IMR-90 (cell line): ENCODE results near the gene LHFPL6. TPM values are rescaled to one million over a fixed set of nuclear protein-coding genes. Genes with fewer than 3 reads are reported as not detected.

ENCODE experiments used
- ATAC-seq: fragments of 200-7000 bp; cut with Tn5 transposase; 2 replicates; pipeline ENCODE4 v1.9.1; 2020; ENCODE audit warnings: low read depth, mild to moderate bottlenecking, moderate library complexity
- BruUV-seq: library from RNA; stranded (reverse); fragments of 400-500 nt; replicated peaks from 2 replicates; lab custom pipeline; 2021; lab: Mats Ljungman, UMichigan
- CTCF ChIA-PET: fragments of 300-600 bp; formaldehyde crosslinking; extraction: SDS; loops from one replicate; lab custom pipeline; 2021; ENCODE audit warnings: antibody characterized with exemption; lab: Yijun Ruan, JAX
- POLR2A ChIA-PET: fragments of 300-600 bp; sonication (Branson Sonifier 250); formaldehyde crosslinking; loops from one replicate; lab custom pipeline; 2022; ENCODE audit warnings: antibody characterized with exemption; ENCODE audit not compliant: unreplicated experiment; lab: Charles Lee
- DNase-seq: peaks from one replicate; pipeline ENCODE4 v3.0.0; 2013
- H2AFZ ChIP-seq: replicated peaks from 2 replicates; pipeline ENCODE3; 2013; ENCODE audit warnings: low read length, mild to moderate bottlenecking; ENCODE audit not compliant: poor library complexity
- H2AK5ac ChIP-seq: 2 replicates; pipeline ENCODE4 v1.6.1; 2013; ENCODE audit warnings: low read depth, low read length, inconsistent platforms
- H2AK9ac ChIP-seq: replicated peaks from 2 replicates; pipeline ENCODE3; 2013; ENCODE audit warnings: mild to moderate bottlenecking, low read depth, low read length, moderate library complexity; ENCODE audit not compliant: poor library complexity
- H2BK120ac ChIP-seq: 2 replicates; pipeline ENCODE4 v1.6.1; 2013; ENCODE audit warnings: low read depth, low read length, inconsistent platforms
- H2BK15ac ChIP-seq: 3 replicates; pipeline ENCODE4 v1.6.1; 2013; ENCODE audit warnings: low read depth, low read length, inconsistent platforms
- H2BK20ac ChIP-seq: 2 replicates; pipeline ENCODE4 v1.6.1; 2013; ENCODE audit warnings: low read depth, mild to moderate bottlenecking, inconsistent platforms, low read length, moderate library complexity
- H2BK5ac ChIP-seq: 2 replicates; pipeline ENCODE4 v1.6.1; 2013; ENCODE audit warnings: mild to moderate bottlenecking, low read depth, low read length, inconsistent platforms; ENCODE audit not compliant: poor library complexity, severe bottlenecking
- H3K14ac ChIP-seq: replicated peaks from 2 replicates; pipeline ENCODE4 v1.6.1; 2013; ENCODE audit warnings: low read depth, low read length, inconsistent platforms
- H3K18ac ChIP-seq: 2 replicates; pipeline ENCODE4 v1.6.1; 2013; ENCODE audit warnings: low read depth, low read length, control low read depth
- H3K23ac ChIP-seq: 2 replicates; pipeline ENCODE4 v1.6.1; 2013; ENCODE audit warnings: low read depth, low read length, inconsistent platforms
- H3K27ac ChIP-seq: 2 replicates; pipeline ENCODE4 v1.5.1; 2013; ENCODE audit warnings: mild to moderate bottlenecking, control low read depth, low read length; ENCODE audit not compliant: insufficient read depth
- H3K27me3 ChIP-seq: 2 replicates; pipeline ENCODE4 v1.6.1; 2013; ENCODE audit warnings: low read length; ENCODE audit not compliant: control insufficient read depth, insufficient read depth
- H3K36me3 ChIP-seq: 2 replicates; pipeline ENCODE4 v1.6.1; 2013; ENCODE audit warnings: low read length, mixed read lengths; ENCODE audit not compliant: control insufficient read depth, insufficient read depth
- H3K4ac ChIP-seq: 2 replicates; pipeline ENCODE4 v1.6.1; 2013; ENCODE audit warnings: low read depth, low read length, inconsistent platforms
- H3K4me1 ChIP-seq: 2 replicates; pipeline ENCODE4 v1.6.1; 2013; ENCODE audit warnings: low read length, mixed read lengths; ENCODE audit not compliant: control insufficient read depth, insufficient read depth
- H3K4me2 ChIP-seq: 2 replicates; pipeline ENCODE4 v1.6.1; 2013; ENCODE audit warnings: low read depth, mild to moderate bottlenecking, control low read depth, low read length, moderate library complexity
- H3K4me3 ChIP-seq: 2 replicates; pipeline ENCODE4 v1.5.1; 2013; ENCODE audit warnings: low read depth, mild to moderate bottlenecking, control low read depth, low read length, moderate library complexity; ENCODE audit not compliant: insufficient read depth
- H3K56ac ChIP-seq: 2 replicates; pipeline ENCODE4 v1.6.1; 2013; ENCODE audit warnings: low read length, inconsistent platforms; ENCODE audit not compliant: insufficient read depth; ENCODE audit errors: extremely low read depth
- H3K79me1 ChIP-seq, 2 experiments: 2 replicates each; pipeline ENCODE4 v1.6.1; 2013; ENCODE audit warnings: low read length in 2 of 2, inconsistent platforms in 1 of 2, low read depth in 1 of 2
- H3K9ac ChIP-seq: 2 replicates; pipeline ENCODE4 v1.6.1; 2013; ENCODE audit warnings: low read depth, low read length, control low read depth
- H3K9me1 ChIP-seq: 2 replicates; pipeline ENCODE4 v1.6.1; 2013; ENCODE audit warnings: low read length, inconsistent platforms; ENCODE audit not compliant: insufficient read depth
- H3K9me3 ChIP-seq: 2 replicates; pipeline ENCODE4 v1.6.1; 2013; ENCODE audit warnings: low read length; ENCODE audit not compliant: control insufficient read depth, insufficient read depth
- H4K20me1 ChIP-seq: 2 replicates; pipeline ENCODE4 v1.6.1; 2013; ENCODE audit warnings: low read length, inconsistent platforms; ENCODE audit not compliant: insufficient read depth
- H4K5ac ChIP-seq: 2 replicates; pipeline ENCODE4 v1.6.1; 2013; ENCODE audit warnings: mild to moderate bottlenecking, low read depth, low read length, control low read depth
- H4K8ac ChIP-seq, 2 experiments: 2 replicates each; pipeline ENCODE4 v1.6.1; 2013; ENCODE audit warnings: low read depth in 2 of 2, low read length in 2 of 2, control low read depth in 1 of 2, inconsistent platforms in 1 of 2
- H4K91ac ChIP-seq: 2 replicates; pipeline ENCODE4 v1.6.1; 2013; ENCODE audit warnings: low read depth, low read length, inconsistent platforms; ENCODE audit not compliant: insufficient read depth
- BHLHE40 ChIP-seq: fragments of 150-350 bp; IDR thresholded peaks from 2 replicates; pipeline ENCODE4 v1.6.1; 2016; ENCODE audit warnings: mild to moderate bottlenecking, low read depth, low read length
- CEBPB ChIP-seq: IDR thresholded peaks from 2 replicates; pipeline ENCODE4 v1.6.1; 2012; ENCODE audit warnings: low read depth, low read length, improper control_type of control experiment
- FOS ChIP-seq: fragments of 150-350 bp; IDR thresholded peaks from 2 replicates; pipeline ENCODE4 v1.6.1; 2016; ENCODE audit warnings: low read depth, low read length
- MAFK ChIP-seq: IDR thresholded peaks from 2 replicates; pipeline ENCODE4 v1.6.1; 2012; ENCODE audit warnings: low read depth, low read length, improper control_type of control experiment
- MAZ ChIP-seq: IDR thresholded peaks from 2 replicates; pipeline ENCODE4 v1.6.1; 2012; ENCODE audit warnings: low read depth, mild to moderate bottlenecking, low read length, improper control_type of control experiment, moderate library complexity, borderline replicate concordance
- NFE2L2 ChIP-seq: fragments of 150-350 bp; IDR thresholded peaks from 2 replicates; pipeline ENCODE4 v1.6.1; 2016; ENCODE audit warnings: low read depth, mild to moderate bottlenecking, low read length
- POLR2A ChIP-seq: IDR thresholded peaks from 2 replicates; pipeline ENCODE4 v1.6.1; 2012; ENCODE audit warnings: mild to moderate bottlenecking, low read depth, low read length
- RAD21 ChIP-seq: IDR thresholded peaks from 2 replicates; pipeline ENCODE4 v1.6.1; 2012; ENCODE audit warnings: low read length, improper control_type of control experiment
- RCOR1 ChIP-seq: IDR thresholded peaks from 2 replicates; pipeline ENCODE4 v1.6.1; 2012; ENCODE audit warnings: mild to moderate bottlenecking, low read length, improper control_type of control experiment; ENCODE audit not compliant: insufficient replicate concordance
- SMC3 ChIP-seq: fragments of 150-350 bp; IDR thresholded peaks from 2 replicates; pipeline ENCODE4 v1.6.1; 2016; ENCODE audit warnings: low read depth, mild to moderate bottlenecking, antibody characterized with exemption, low read length, moderate library complexity
- WGBS, 2 experiments: methylation state at CpG; one replicate each; pipeline versions ENCODE4 v1.1.5 to v1.1.7; 2013; ENCODE audit warnings: missing lambda C conversion rate in 2 of 2; ENCODE audit not compliant: insufficient read length in 1 of 2; ENCODE audit errors: extremely low coverage in 2 of 2; 5-methylcytosine and 5-hydroxymethylcytosine counted together
- dilution Hi-C: fragments of 300-500 bp; cut with HindIII; formaldehyde crosslinking; loops from one replicate; pipeline ENCODE4 v1.14.3; 2018; ENCODE audit warnings: low sequenced_read_pairs; ENCODE audit not compliant: unreplicated experiment
- in situ Hi-C: fragments of 300-500 bp; cut with MboI; formaldehyde crosslinking; loops from 3 replicates; pipeline ENCODE4 v1.14.3; 2019; ENCODE audit warnings: low sequenced_read_pairs, inconsistent platforms, mixed read lengths
- intact Hi-C: fragments of 100-400 bp; cut with micrococcal nuclease; formaldehyde crosslinking; loops from 2 replicates; pipeline ENCODE4 v1.10.0; 2022
- polyA plus RNA-seq, 3 experiments: library from polyadenylated mRNA; depleted of rRNA; stranded (reverse); fragments of >200 nt; gene quantifications; 2 replicates each; pipeline ENCODE4 v1.2.3, GENCODE V29; 2012; ENCODE audit warnings: low replicate concordance in 1 of 3
- total RNA-seq: library from RNA; depleted of rRNA; stranded (reverse); fragments of >200 nt; gene quantifications from 2 replicates; pipeline ENCODE4 v1.2.3, GENCODE V29; 2012
- TF ChIP-seq, protein P1 (sequence below): fragments of 150-350 bp; IDR thresholded peaks from 2 replicates; pipeline ENCODE4 v1.6.1; 2016; ENCODE audit warnings: low read depth, mild to moderate bottlenecking, low read length, moderate library complexity, borderline replicate concordance
- TF ChIP-seq, protein P2 (sequence below): conservative IDR thresholded peaks from 2 replicates; pipeline ENCODE4 v1.5.1; 2012; ENCODE audit warnings: mild to moderate bottlenecking, low read depth, low read length, improper control_type of control experiment

LHFPL6 gene
- total and polyA plus RNA-seq, 2 of the 4 experiments (the other 2 are of a cell fraction) = 24.7 to 36.1 TPM

DNA sequence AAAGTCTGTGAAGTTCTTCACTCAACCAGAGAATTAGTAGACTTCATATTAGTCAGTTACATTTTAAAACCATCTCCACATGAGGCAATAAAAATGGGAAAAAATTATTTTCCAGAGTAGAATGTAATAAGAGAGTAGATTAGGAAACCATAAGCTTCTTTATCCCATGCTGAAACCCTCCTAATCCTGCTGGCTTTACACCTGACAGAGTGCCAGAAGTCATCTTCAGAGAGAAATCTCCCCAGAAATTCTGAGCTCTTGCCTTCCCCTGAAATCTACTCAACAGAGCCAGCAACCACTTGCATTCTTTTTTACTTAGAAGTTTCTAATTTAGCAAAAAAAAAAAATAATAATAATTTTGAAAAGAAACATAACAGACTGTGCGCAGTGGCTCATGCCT lies 284.8 kb downstream of the LHFPL6 start:
- dilution Hi-C loops (no loop called here), intact Hi-C loops (no loop called here), in situ Hi-C loops (no loop called here)
- Histone ChIP-seq H3K56ac (no peak overlapping the region), H3K9ac (no peak overlapping the region), H3K36me3 (no peaks in the 10 kb centered on the region), H2BK5ac (no peak overlapping the region), H3K79me1 (no peaks in the 10 kb centered on the region), H2BK20ac (no peak overlapping the region), H2BK120ac (no peak overlapping the region), H4K5ac (no peak overlapping the region), H3K4me2 (no peak overlapping the region), H3K9me1 (no peaks in the 10 kb centered on the region), H4K91ac (no peak overlapping the region), H2AFZ (no peak overlapping the region), H4K20me1 (no peaks in the 10 kb centered on the region), H3K27ac (no peak overlapping the region), H2AK5ac (no peak overlapping the region), H2BK15ac (no peak overlapping the region), H3K9me3 (no peaks in the 10 kb centered on the region), H2AK9ac (no peak overlapping the region), H3K4ac (no peak overlapping the region), H3K27me3 (no peaks in the 10 kb centered on the region; the same call in 1 of the 2 replicates), H3K18ac (no peak overlapping the region), H3K4me3 (no peak overlapping the region), H4K8ac (no peak overlapping the region), H3K14ac (no peak overlapping the region), H3K23ac (no peak overlapping the region), H3K4me1 (no peaks in the 10 kb centered on the region; the same call in 1 of the 2 replicates)
- no peak for DNase-seq
- BruUV-seq = no TSS peak
- no peak for ATAC-seq
- no peak for TF ChIP-seq RAD21
- TF ChIP-seq, protein P1, sequence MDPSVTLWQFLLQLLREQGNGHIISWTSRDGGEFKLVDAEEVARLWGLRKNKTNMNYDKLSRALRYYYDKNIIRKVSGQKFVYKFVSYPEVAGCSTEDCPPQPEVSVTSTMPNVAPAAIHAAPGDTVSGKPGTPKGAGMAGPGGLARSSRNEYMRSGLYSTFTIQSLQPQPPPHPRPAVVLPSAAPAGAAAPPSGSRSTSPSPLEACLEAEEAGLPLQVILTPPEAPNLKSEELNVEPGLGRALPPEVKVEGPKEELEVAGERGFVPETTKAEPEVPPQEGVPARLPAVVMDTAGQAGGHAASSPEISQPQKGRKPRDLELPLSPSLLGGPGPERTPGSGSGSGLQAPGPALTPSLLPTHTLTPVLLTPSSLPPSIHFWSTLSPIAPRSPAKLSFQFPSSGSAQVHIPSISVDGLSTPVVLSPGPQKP = no peak
- TF ChIP-seq POLR2A = no peak
- TF ChIP-seq MAZ = no peak
- no peak for TF ChIP-seq CEBPB
- no peak for TF ChIP-seq RCOR1
- TF ChIP-seq BHLHE40 = no peak
- TF ChIP-seq FOS = no peak
- TF ChIP-seq MAFK = no peak
- no peak for TF ChIP-seq NFE2L2
- TF ChIP-seq, protein P2, sequence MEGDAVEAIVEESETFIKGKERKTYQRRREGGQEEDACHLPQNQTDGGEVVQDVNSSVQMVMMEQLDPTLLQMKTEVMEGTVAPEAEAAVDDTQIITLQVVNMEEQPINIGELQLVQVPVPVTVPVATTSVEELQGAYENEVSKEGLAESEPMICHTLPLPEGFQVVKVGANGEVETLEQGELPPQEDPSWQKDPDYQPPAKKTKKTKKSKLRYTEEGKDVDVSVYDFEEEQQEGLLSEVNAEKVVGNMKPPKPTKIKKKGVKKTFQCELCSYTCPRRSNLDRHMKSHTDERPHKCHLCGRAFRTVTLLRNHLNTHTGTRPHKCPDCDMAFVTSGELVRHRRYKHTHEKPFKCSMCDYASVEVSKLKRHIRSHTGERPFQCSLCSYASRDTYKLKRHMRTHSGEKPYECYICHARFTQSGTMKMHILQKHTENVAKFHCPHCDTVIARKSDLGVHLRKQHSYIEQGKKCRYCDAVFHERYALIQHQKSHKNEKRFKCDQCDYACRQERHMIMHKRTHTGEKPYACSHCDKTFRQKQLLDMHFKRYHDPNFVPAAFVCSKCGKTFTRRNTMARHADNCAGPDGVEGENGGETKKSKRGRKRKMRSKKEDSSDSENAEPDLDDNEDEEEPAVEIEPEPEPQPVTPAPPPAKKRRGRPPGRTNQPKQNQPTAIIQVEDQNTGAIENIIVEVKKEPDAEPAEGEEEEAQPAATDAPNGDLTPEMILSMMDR = no peak
- no peak for TF ChIP-seq SMC3
- POLR2A ChIA-PET = no interaction called here
- WGBS, 2 experiments = no CpG with 5 or more reads among the region's 1 CpG
- CTCF ChIA-PET = interaction anchor here (0.6 kb wide), 1 partner anchor 252 kb away, joined by 4 read pairs; no protein-coding TSS in a partner anchor
